ENCODE measurements around the gene METTL26.

METTL26 gene

GRCh38 chr16:674968-675883 lies 39.1 kb upstream of the METTL26 start, which contains the start of gene RHBDL1:
RHBDL1 (plus strand) TSS chr16:675671; CDS start chr16:675791, 120 bp downstream.
- no peak for DNase-seq

GRCh38 chr16:674214-674881 lies 38.2 kb upstream of the METTL26 start:
- no peak for DNase-seq

GRCh38 chr16:673399-673991 lies 37.4 kb upstream of the METTL26 start:
- DNase-seq: no peak

- DNase-seq: no peak
Measured at GRCh38 chr16:672851-673250, 36.7 kb upstream of the METTL26 start.

GRCh38 chr16:672371-672770 lies 36.3 kb upstream of the METTL26 start:
- DNase-seq: no peak

GRCh38 chr16:671353-672131 lies 35.4 kb upstream of the METTL26 start:
- DNase-seq: no peak

GRCh38 chr16:670485-671352 lies 34.6 kb upstream of the METTL26 start:
- DNase-seq: no peak

- no peak for DNase-seq
Measured at GRCh38 chr16:669666-670065, 33.6 kb upstream of the METTL26 start.

GRCh38 chr16:668519-669171 lies 32.5 kb upstream of the METTL26 start:
- no peak for DNase-seq

- DNase-seq: peak; percentile 76 to 93
Measured at GRCh38 chr16:667780-668518, 31.8 kb upstream of the METTL26 start, which contains the start of gene RHOT2. RHOT2 (plus strand) TSS chr16:668132; CDS start chr16:668200, 68 bp downstream.

- no peak for DNase-seq
Measured at GRCh38 chr16:667113-667779, 31.1 kb upstream of the METTL26 start.

GRCh38 chr16:666572-666971 lies 30.5 kb upstream of the METTL26 start:
- no peak for DNase-seq

- no peak for DNase-seq
Measured at GRCh38 chr16:662597-662996, 26.5 kb upstream of the METTL26 start.

GRCh38 chr16:662095-662494 lies 26.0 kb upstream of the METTL26 start:
- no peak for DNase-seq

GRCh38 chr16:661184-661821 lies 25.2 kb upstream of the METTL26 start:
- no peak for DNase-seq

GRCh38 chr16:660459-661183 lies 24.5 kb upstream of the METTL26 start:
- DNase-seq: no peak

GRCh38 chr16:660132-660458 lies 24.0 kb upstream of the METTL26 start:
- no peak for DNase-seq

GRCh38 chr16:659618-660017 lies 23.5 kb upstream of the METTL26 start:
- no peak for DNase-seq

Measured in NCI-H446 (cell line).